ENCODE results near the gene BRICD5. TPM values are rescaled to one million over a fixed set of nuclear protein-coding genes. Genes with fewer than 3 reads are reported as not detected.

The BRICD5 gene
- total and polyA plus RNA-seq, 7 donors: 0.86 to 5.3 (median 3.0) TPM

- no peak overlapping the region for H3K27ac ChIP-seq
- H3K4me3 ChIP-seq: no peak overlapping the region
- WGBS, 3 donors: 68 to 76% (median 72%) methylated on average over 18 of the region's 18 CpGs
- H3K27me3 ChIP-seq (ENCODE audit: insufficient read depth in 3 of 3, low read length in 2 of 3): no peaks in the 10 kb centered on the region
- intact Hi-C loops (cut with DNase I): loop anchor here (2.0 kb wide), 1 partner anchor 20 kb away; no protein-coding TSS in a partner anchor
- DNase-seq: peak in 1 of 2 donors; percentile 26
- peaks cover 15 to 69% of the 10 kb centered on the region in 2 donors for H3K36me3 ChIP-seq (ENCODE audit: insufficient read depth in 1 of 2, low read depth in 1 of 2)
- no peak for ATAC-seq
- H3K4me1 ChIP-seq: peaks cover 10% of the 10 kb centered on the region
- no peak for TF ChIP-seq CTCF (IDR thresholded peaks at IDR 0.05)
- no peaks in the 10 kb centered on the region for H3K9me3 ChIP-seq
Measured at GRCh38 chr16:2246301-2246885, 35.7 kb upstream of the BRICD5 start.

GRCh38 chr16:2244926-2245795 is 34.5 kb upstream of the BRICD5 start:
- TF ChIP-seq CTCF (IDR thresholded peaks at IDR 0.05): no peak
- H3K9me3 ChIP-seq: no peaks in the 10 kb centered on the region
- peaks cover 15 to 81% of the 10 kb centered on the region in 2 donors for H3K36me3 ChIP-seq (ENCODE audit: insufficient read depth in 1 of 2, low read depth in 1 of 2)
- intact Hi-C loops (cut with DNase I): no loop called here
- ATAC-seq (no peak), DNase-seq (no peak)
- WGBS, 3 donors: 91 to 92% (median 92%) methylated on average over 30 of the region's 30 CpGs
- no peaks in the 10 kb centered on the region for H3K27me3 ChIP-seq (ENCODE audit: insufficient read depth in 3 of 3, low read length in 2 of 3)
- H3K27ac ChIP-seq: no peak overlapping the region
- no peak overlapping the region for H3K4me3 ChIP-seq
- H3K4me1 ChIP-seq: peaks cover 6% of the 10 kb centered on the region

GRCh38 chr16:2244301-2244700 is 33.6 kb upstream of the BRICD5 start:
- no peak overlapping the region for H3K27ac ChIP-seq
- ATAC-seq (peak in 1 of 4 donors; percentile 16), DNase-seq (no peak)
- H3K4me3 ChIP-seq: no peak overlapping the region
- no peaks in the 10 kb centered on the region for H3K27me3 ChIP-seq (ENCODE audit: insufficient read depth in 3 of 3, low read length in 2 of 3)
- peaks cover 15 to 86% of the 10 kb centered on the region in 2 donors for H3K36me3 ChIP-seq (ENCODE audit: insufficient read depth in 1 of 2, low read depth in 1 of 2)
- H3K9me3 ChIP-seq: no peaks in the 10 kb centered on the region
- no peaks in the 10 kb centered on the region for H3K4me1 ChIP-seq
- TF ChIP-seq CTCF (IDR thresholded peaks at IDR 0.05): no peak
- WGBS, 3 donors: 62 to 76% (median 74%) methylated on average over 16 to 17 of the region's 17 CpGs
- intact Hi-C loops (cut with DNase I): no loop called here

GRCh38 chr16:2243781-2244180 is 33.1 kb upstream of the BRICD5 start:
- no peak for TF ChIP-seq CTCF (IDR thresholded peaks at IDR 0.05)

More at GRCh38 chr16:2243781-2244180, 33.1 kb upstream of the BRICD5 start:
- Histone ChIP-seq H3K4me1 (no peaks in the 10 kb centered on the region), H3K27ac (no peak overlapping the region), H3K9me3 (no peaks in the 10 kb centered on the region), H3K27me3 (ENCODE audit: insufficient read depth in 3 of 3, low read length in 2 of 3) (no peaks in the 10 kb centered on the region), H3K36me3 (ENCODE audit: insufficient read depth in 1 of 2, low read depth in 1 of 2) (peaks cover 15 to 83% of the 10 kb centered on the region in 2 donors), H3K4me3 (no peak overlapping the region)
- no peak for ATAC-seq
- WGBS, 3 donors: 92 to 95% (median 93%) methylated on average over 11 of the region's 11 CpGs
- DNase-seq: no peak
- intact Hi-C loops (cut with DNase I): no loop called here

Data from psoas muscle (tissue), 8 donors.